ENCODE data around the gene NFIB.

- no peak for TF ChIP-seq CTCF (conservative IDR thresholded peaks at IDR 0.05 in 1 of 2, IDR thresholded peaks at IDR 0.05 in 1 of 2; ENCODE audit: low read depth in 1 of 2, low read length in 2 of 2)
- no peak for TF ChIP-seq EZH2 (IDR thresholded peaks at IDR 0.05; ENCODE audit: low read length, missing control alignments)
Measured at GRCh38 chr9:14084867-14085266, 229.1 kb downstream of the NFIB start.
